SU-DHL-6 (cell line): ENCODE measurements around the gene GABBR2.

Experiments
- H2AFZ ChIP-seq: fragments of 200-600 bp; sonication (generic); 2 replicates; pipeline ENCODE4 v1.6.1; 2014; ENCODE audit warnings: low read depth, mild to moderate bottlenecking, moderate library complexity, mixed read lengths, antibody characterized with exemption, low read length; ENCODE audit not compliant: severe bottlenecking
- H3F3A ChIP-seq: fragments of 200-600 bp; shearing (Covaris generic); 2 replicates; pipeline ENCODE4 v1.6.0; 2016; ENCODE audit warnings: antibody characterized with exemption, mild to moderate bottlenecking; ENCODE audit not compliant: insufficient read depth
- H3K27ac ChIP-seq: fragments of 200-600 bp; sonication (generic); 2 replicates; pipeline ENCODE4 v1.5.1; 2016; ENCODE audit warnings: low read depth, mild to moderate bottlenecking, low read length, moderate library complexity, mixed read lengths
- H3K27me3 ChIP-seq: fragments of 200-600 bp; sonication (generic), shearing (Covaris generic); 2 replicates; pipeline ENCODE4 v1.6.0; 2014; ENCODE audit warnings: mild to moderate bottlenecking, low read length
- H3K36me3 ChIP-seq: fragments of 200-600 bp; sonication (generic); 2 replicates; pipeline ENCODE4 v1.6.1; 2014; ENCODE audit warnings: mild to moderate bottlenecking, low read length, mixed read lengths
- H3K4me2 ChIP-seq: fragments of 300-600, 200-600 bp; shearing (Covaris generic), sonication (generic); 2 replicates; pipeline ENCODE4 v1.6.0; 2014; ENCODE audit warnings: low read length, low read depth, mild to moderate bottlenecking; ENCODE audit not compliant: poor library complexity, severe bottlenecking
- H3K4me3 ChIP-seq: fragments of 200-600 bp; sonication (generic); 2 replicates; pipeline ENCODE4 v1.5.1; 2014; ENCODE audit warnings: antibody characterized with exemption, low read length, mild to moderate bottlenecking, mixed read lengths; ENCODE audit not compliant: insufficient read depth, poor library complexity, severe bottlenecking
- H3K79me2 ChIP-seq: fragments of 200-600 bp; sonication (generic); 2 replicates; pipeline ENCODE4 v1.6.1; 2014; ENCODE audit warnings: mild to moderate bottlenecking, low read length, moderate library complexity; ENCODE audit not compliant: insufficient read depth
- H3K9ac ChIP-seq: fragments of 200-600 bp; sonication (generic); 2 replicates; pipeline ENCODE4 v1.7.0; 2014; ENCODE audit warnings: mild to moderate bottlenecking, low read length
- H3K9me2 ChIP-seq: fragments of 200-600 bp; sonication (generic); replicated peaks from 2 replicates; pipeline ENCODE4 v1.6.1; 2014; ENCODE audit warnings: low read length; ENCODE audit not compliant: insufficient read depth
- H3K9me3 ChIP-seq: fragments of 200-600 bp; sonication (generic); 2 replicates; pipeline ENCODE4 v1.6.1; 2014; ENCODE audit warnings: low read length, mixed read lengths; ENCODE audit not compliant: insufficient read depth
- H4K20me1 ChIP-seq: fragments of 200-600 bp; sonication (generic); 2 replicates; pipeline ENCODE4 v1.6.1; 2014; ENCODE audit warnings: low read depth, mild to moderate bottlenecking, antibody characterized with exemption, low read length, moderate library complexity, mixed read lengths
- CTCF ChIP-seq: fragments of 200-600 bp; sonication (generic); IDR thresholded peaks from one replicate; pipeline ENCODE4 v1.5.1; 2017; ENCODE audit warnings: antibody characterized with exemption, mild to moderate bottlenecking, low read length, moderate library complexity; ENCODE audit not compliant: insufficient read depth, poor library complexity, severe bottlenecking
- EZH2phosphoT487 ChIP-seq: fragments of 200-600 bp; sonication (generic), shearing (Covaris generic); conservative IDR thresholded peaks from 2 replicates; pipeline ENCODE4 v1.6.1; 2018; ENCODE audit warnings: mild to moderate bottlenecking, antibody characterized with exemption, low read length, moderate library complexity, mixed read lengths

The GABBR2 gene

DNA sequence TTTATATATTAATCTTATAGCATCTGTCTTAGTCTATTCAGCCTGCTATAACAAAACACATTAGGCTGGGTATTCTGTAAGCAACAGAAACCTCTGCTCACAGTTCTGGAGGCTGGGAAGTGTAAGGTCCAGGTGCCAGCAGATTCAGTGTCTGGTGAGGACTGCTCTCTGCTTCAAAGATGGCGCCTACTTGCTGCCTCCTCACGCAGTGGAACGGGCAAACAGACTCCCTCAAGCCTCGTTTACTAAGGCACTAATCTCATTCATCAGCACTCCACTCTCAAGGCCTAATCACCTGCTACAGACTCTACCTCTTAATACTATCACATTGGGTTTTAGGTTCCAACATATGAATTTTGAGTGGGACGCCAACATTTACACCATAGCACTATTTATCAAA lies 448.1 kb downstream of the GABBR2 start:
- Histone ChIP-seq H4K20me1 (no peaks in the 10 kb centered on the region), H2AFZ (no peak overlapping the region), H3K79me2 (no peaks in the 10 kb centered on the region), H3K36me3 (no peaks in the 10 kb centered on the region), H3F3A (peaks cover 13% of the 10 kb centered on the region), H3K27me3 (no peaks in the 10 kb centered on the region), H3K9me3 (no peaks in the 10 kb centered on the region), H3K9ac (no peak overlapping the region), H3K4me3 (no peak overlapping the region), H3K27ac (no peak overlapping the region), H3K9me2 (no peaks in the 10 kb centered on the region), H3K4me2 (no peak overlapping the region)
- TF ChIP-seq EZH2phosphoT487 (no peak), CTCF (no peak)

- no peak overlapping the region for H3K4me3 ChIP-seq
- H3F3A ChIP-seq = peaks cover 13% of the 10 kb centered on the region
- no peaks in the 10 kb centered on the region for H3K79me2 ChIP-seq
- no peak overlapping the region for H2AFZ ChIP-seq
- H3K4me2 ChIP-seq = no peak overlapping the region
- TF ChIP-seq EZH2phosphoT487 (no peak), CTCF (no peak)
- H4K20me1 ChIP-seq = no peaks in the 10 kb centered on the region
- H3K9me2 ChIP-seq = no peaks in the 10 kb centered on the region
- H3K36me3 ChIP-seq = no peaks in the 10 kb centered on the region
- H3K9me3 ChIP-seq = no peaks in the 10 kb centered on the region
- no peaks in the 10 kb centered on the region for H3K27me3 ChIP-seq
- H3K27ac ChIP-seq = no peak overlapping the region
- H3K9ac ChIP-seq = no peak overlapping the region
Observed at GRCh38 chr9:98259791-98260190, 448.9 kb downstream of the GABBR2 start.

GRCh38 chr9:98256756-98257155 lies 452.0 kb downstream of the GABBR2 start:
- Histone ChIP-seq H3K9me3 (no peaks in the 10 kb centered on the region), H3F3A (peaks cover 13% of the 10 kb centered on the region), H3K4me2 (peak overlapping the region; percentile 78), H3K27ac (peak overlapping the region; percentile 96), H4K20me1 (no peaks in the 10 kb centered on the region), H3K36me3 (no peaks in the 10 kb centered on the region), H3K9me2 (no peaks in the 10 kb centered on the region), H3K79me2 (no peaks in the 10 kb centered on the region), H3K27me3 (no peaks in the 10 kb centered on the region), H3K4me3 (peak overlapping the region; percentile 76), H3K9ac (peak overlapping the region; percentile 71), H2AFZ (peak overlapping the region; percentile 94)
- no peak for TF ChIP-seq CTCF
- no peak for TF ChIP-seq EZH2phosphoT487
